C1 segment of cervical spinal cord (tissue), 14 donors: Measurements from ENCODE around the gene KLHL29.

Source experiments
- DNase-seq, 14 donors: peaks; one replicate each; lab custom pipeline; 2025; lab: John Stamatoyannopoulos, UW

KLHL29 gene

GRCh38 chr2:23530909-23531276, 145.9 kb downstream of the KLHL29 start:
- DNase-seq, result no peak

GRCh38 chr2:23531280-23531679, 146.3 kb downstream of the KLHL29 start:
- no peak for DNase-seq

GRCh38 chr2:23531881-23532280, 146.9 kb downstream of the KLHL29 start:
- no peak for DNase-seq

- DNase-seq, result peak in 1 of 14 donors; percentile 7
Measured at GRCh38 chr2:23532391-23533337, 147.7 kb downstream of the KLHL29 start.

GRCh38 chr2:23533338-23533695, 148.3 kb downstream of the KLHL29 start:
- no peak for DNase-seq

GRCh38 chr2:23534771-23535170, 149.8 kb downstream of the KLHL29 start:
- DNase-seq, result no peak

GRCh38 chr2:23536326-23536725, 151.3 kb downstream of the KLHL29 start:
- no peak for DNase-seq

DNA sequence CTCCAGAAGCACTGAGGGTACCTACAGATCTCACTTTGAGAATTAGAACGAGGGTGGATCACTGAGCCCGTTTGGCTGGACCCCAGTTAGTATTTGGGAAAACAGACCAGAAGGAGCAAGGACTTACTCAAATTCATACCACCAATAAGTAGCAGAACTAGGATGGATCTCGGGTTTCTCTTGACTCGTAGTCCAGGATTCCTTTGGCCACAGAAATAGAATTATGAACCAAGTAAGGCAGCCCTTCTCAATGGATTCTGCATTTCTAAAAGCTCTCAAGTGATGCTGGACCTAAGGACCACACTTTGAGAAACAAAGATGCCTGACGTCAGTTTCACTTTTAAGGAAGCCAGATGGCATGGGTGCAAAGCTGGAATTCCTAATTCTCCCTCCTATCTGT, 153.0 kb downstream of the KLHL29 start:
- no peak for DNase-seq

- DNase-seq, result no peak
Measured at GRCh38 chr2:23538566-23538965, 153.6 kb downstream of the KLHL29 start.

DNA sequence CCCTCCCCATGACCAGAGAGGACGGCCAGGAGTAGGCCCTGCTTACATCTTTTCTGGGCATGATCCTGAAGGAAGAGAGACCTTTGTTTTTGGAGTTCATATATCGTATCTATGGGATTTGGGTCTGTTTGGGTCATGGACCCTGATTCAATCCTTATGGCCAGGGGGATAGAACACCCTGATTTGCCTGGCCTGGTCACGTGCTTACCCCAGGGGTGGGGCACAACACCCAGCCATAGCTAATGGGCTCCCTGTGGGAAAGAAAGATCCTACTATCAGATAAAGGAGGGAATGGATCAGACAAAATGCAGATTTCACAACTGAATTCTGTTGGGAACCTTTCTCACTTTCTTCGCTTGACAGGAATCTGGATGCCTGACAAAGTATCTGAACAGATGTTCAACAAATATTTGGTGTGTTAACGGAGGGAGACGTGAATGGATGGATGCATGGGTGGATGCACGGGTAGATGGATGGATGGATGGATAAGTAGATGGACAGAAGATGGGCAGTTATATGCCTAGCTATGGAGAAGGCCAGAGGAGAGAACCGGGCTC, 155.9 kb downstream of the KLHL29 start:
- no peak for DNase-seq

DNA sequence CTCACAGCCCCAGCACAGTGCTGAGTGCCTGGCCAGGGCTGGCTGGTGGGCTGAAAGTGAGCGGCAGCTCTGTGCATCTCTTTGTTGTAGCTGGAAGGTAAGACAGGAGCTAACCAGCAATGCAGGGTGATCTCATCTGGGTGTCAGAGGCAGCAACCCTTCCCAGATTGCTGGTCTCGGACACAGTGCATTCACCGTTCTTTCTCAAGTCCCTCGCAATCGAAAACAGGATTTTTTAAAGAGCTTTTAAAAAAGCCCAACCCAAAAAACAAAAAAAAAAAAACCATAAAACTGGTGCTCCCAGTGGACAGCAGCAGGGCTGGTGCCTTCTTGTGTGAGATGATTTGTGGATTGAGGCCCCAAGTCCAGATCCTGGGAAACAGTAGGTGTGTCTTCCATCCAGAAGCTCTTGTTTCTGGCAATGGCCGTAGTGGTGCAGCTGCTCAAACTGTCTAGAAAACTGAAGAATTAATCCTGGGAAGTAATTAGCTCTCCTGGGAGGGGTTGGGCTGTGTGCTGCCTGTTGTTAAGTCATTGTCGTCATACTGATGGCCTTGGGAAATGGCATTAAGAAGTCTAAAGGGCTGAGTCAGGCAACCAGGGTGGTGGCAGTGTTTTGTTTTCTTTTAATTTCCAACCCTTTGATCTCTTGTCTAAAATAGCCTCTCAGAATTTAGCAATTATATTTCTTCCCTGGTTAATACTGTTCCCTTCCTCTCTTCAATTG, 156.7 kb downstream of the KLHL29 start:
- no peak for DNase-seq

GRCh38 chr2:23542230-23542789, 157.3 kb downstream of the KLHL29 start:
- no peak for DNase-seq

- DNase-seq, result no peak
Measured at GRCh38 chr2:23543302-23543701, 158.3 kb downstream of the KLHL29 start.

DNA sequence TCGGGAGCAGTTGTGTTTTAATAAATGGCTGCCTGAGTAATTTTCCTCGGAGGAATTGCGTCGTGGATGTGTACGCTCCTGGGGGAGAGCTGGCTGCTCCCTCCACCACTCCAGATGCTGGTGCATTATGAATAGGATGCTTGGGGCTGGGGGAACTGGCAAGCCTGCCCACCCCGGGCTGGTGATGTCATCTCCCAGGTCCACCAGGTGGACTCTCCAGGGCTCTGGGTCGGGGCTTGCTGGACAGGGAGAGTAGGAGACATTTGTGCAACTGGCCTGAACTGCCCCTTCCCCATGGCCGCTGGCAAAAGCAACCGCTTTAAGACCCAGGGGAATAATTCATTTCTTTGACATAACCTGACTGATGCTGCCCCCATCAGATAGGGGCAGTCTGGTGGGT, 158.7 kb downstream of the KLHL29 start:
- DNase-seq, result no peak

- no peak for DNase-seq
Measured at GRCh38 chr2:23544589-23545295, 159.8 kb downstream of the KLHL29 start.

- DNase-seq, result no peak
Measured at GRCh38 chr2:23545396-23545795, 160.4 kb downstream of the KLHL29 start.

DNA sequence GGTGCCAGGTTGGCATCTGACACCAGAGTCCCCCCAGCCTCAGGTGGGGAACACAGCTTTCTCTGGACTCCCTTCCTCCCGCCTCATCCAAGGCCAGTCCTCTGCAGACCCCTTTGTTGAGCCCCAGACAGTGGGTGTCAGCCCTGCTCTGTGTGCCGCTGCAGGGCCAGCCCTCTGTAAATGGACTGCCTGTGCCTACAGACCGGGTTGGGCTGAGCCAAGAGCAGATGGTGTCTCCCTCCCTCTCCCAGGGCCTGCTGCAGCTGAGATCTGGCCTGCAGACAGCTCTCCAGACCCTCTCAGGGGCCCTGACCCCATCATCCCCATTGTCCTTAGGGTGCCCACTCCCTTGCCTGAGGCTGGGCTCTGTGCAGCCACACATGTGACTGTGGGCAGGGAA, 160.8 kb downstream of the KLHL29 start:
- DNase-seq, result peak in 1 of 14 donors; percentile 16

GRCh38 chr2:23546913-23547312, 161.9 kb downstream of the KLHL29 start:
- no peak for DNase-seq

DNA sequence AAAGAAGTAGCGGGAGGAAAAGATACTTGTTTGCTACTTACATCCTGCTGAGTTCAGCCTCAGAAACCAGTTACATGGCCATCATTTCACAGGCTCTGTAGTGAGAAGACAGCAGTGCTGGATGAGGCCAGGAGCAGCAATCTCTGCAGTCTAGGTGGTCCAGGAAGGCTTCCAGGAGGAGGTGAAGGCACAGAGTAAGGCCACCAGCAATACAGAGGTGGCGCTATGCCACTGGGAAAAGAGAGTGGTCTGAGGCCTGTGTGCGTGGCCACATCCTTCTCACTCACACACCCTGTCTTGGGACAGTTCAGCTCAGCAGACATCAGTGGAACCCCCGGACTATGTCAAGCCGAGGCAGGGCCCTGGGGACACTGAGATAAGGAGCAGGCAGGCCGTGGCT, 162.7 kb downstream of the KLHL29 start:
- DNase-seq, result no peak

DNA sequence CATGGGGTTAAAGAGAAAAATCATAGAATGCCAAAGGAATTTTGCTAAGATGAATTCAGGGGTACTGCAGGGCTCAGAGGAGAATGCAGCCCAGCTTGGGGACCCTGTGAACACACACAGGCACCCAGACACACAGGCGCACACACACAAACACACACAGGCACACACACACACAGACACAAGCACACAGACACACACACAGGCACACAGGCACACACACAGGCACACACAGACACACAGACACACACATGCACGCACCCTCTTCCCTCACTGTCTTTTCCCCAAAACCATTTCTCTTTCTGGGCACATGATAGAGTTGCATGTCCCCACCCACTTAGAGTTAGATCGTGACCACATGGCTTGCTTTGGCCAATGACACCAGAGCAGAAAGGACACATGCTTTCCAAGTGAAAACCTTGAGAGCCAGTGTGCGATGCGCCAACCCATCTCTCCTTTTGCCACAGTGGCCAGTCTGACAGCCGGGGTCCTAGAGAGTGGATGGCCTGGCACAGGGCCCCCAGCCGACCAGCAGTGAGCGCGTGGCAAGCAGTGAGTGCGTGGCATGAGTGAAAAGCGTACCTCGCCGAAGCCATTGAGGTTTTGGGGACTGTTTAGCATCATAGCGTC, 163.3 kb downstream of the KLHL29 start:
- DNase-seq, result no peak

GRCh38 chr2:23549051-23549450, 164.1 kb downstream of the KLHL29 start:
- peak in 1 of 14 donors; percentile 8 for DNase-seq
